Right lobe of liver (tissue), 4 donors: ENCODE measurements around the gene CCND2.

Experiments
- POLR2A ChIP-seq: fragments of 450-650 bp; IDR thresholded peaks from one replicate; pipeline ENCODE4 v1.6.1; 2017; ENCODE audit warnings: antibody characterized with exemption, mild to moderate bottlenecking
- TF ChIP-seq, protein P1 (sequence below), 4 donors: fragments of 200-600 bp in 3 of 4; fragments of 450-650 bp in 1 of 4; IDR thresholded peaks; one replicate each; pipeline versions ENCODE4 v1.5.1 to v1.8.0; 2016 to 2022; ENCODE audit warnings: antibody characterized with exemption in 4 of 4, mild to moderate bottlenecking in 2 of 4
- donor health status: DM: no; HTN: no; CAD: no.
- donor health status: DM: no; HTN: no; CAD: no.
- donor health status: DM: no; HTN: yes; CAD: no.

DNA sequence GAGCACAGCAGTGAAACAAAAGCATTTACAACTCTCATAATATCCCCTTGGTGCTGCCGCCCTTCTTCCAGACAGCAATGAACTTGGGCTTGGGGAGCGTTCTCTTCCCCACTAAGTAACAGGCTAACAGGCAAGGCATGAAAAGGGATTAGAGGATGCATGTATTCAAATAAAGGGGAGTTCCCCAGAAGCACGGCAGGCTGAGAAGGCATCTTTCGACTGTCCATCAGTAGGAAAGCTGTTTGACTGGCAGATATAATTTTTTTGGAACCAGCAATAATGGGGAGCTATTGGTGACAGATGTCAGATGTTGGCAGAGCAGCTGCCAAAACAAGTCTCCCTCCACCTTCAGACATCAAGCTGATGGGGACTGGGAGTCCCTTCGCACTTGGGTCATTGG lies 38.2 kb downstream of the CCND2 start:
- no peak for TF ChIP-seq POLR2A
- TF ChIP-seq, protein P1, sequence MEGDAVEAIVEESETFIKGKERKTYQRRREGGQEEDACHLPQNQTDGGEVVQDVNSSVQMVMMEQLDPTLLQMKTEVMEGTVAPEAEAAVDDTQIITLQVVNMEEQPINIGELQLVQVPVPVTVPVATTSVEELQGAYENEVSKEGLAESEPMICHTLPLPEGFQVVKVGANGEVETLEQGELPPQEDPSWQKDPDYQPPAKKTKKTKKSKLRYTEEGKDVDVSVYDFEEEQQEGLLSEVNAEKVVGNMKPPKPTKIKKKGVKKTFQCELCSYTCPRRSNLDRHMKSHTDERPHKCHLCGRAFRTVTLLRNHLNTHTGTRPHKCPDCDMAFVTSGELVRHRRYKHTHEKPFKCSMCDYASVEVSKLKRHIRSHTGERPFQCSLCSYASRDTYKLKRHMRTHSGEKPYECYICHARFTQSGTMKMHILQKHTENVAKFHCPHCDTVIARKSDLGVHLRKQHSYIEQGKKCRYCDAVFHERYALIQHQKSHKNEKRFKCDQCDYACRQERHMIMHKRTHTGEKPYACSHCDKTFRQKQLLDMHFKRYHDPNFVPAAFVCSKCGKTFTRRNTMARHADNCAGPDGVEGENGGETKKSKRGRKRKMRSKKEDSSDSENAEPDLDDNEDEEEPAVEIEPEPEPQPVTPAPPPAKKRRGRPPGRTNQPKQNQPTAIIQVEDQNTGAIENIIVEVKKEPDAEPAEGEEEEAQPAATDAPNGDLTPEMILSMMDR (IDR thresholded peaks at IDR 0.05), result no peak
